Forelimb muscle (tissue), 1 donor: ENCODE measurements around the gene SLAIN2. TPM values are rescaled to one million over a fixed set of nuclear protein-coding genes. Genes with fewer than 3 reads are reported as not detected.
"Not testable (repeated sequence)": the region's sequence is repeated elsewhere in the genome, so short reads cannot be mapped to it uniquely, and the experiment has no call there.

Experiments
- DNase-seq: peaks from one replicate; pipeline ENCODE4 v3.0.0-alpha.2; 2013; ENCODE audit warnings: low read depth
- polyA plus RNA-seq: library from polyadenylated mRNA; unstranded; fragments of 120-200 nt; gene quantifications from one replicate; pipeline ENCODE4 v1.2.1, GENCODE V29; 2013; ENCODE audit not compliant: insufficient read length

SLAIN2 gene
- polyA plus RNA-seq = 57.4 TPM

DNA sequence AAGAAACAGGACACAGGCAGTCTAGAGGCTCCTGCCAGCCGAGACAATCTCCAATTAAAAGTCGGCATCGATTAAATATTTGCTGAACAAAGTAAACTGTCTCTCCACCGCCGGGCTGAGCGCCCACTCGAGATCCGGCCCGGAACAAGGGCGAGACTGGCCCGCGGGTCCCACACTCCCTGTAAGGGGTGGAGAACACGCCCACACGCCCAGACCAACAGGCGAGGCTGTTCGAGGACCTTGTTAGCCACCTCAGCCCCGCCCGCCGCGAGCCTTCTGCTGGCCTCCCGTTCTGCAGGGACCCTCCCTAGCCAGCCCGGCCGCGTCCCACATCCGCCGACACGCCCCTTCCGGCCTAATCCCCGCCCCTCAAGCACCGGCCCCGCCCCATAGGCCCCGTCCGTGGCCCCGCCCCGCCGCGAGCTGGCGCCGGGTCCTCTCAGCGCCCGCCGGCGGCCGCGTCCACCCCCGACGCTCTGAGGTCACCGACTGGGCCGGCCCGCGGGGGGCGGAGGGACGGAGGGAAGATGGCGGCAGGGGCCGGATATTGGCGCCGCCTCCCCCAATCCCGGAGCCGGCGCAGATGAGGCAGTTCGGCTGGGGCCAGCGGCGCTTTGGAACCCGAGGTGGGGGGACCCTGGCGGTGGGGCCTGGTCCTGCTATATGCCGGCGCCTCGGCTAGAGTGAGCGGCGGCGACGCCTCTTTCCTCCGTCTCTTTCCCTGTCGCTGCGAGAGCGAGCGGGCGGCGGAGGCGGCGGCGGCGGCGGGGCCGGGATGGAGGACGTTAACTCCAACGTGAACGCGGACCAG lies at the start of gene SLAIN2:
SLAIN2 (plus strand) TSS at position 565 of the 811 bp plus-strand sequence; CDS start at position 776, 211 bp downstream.
- DNase-seq = peak; percentile 84

GRCh38 chr4:48292218-48292790 lies 49.0 kb upstream of the SLAIN2 start:
- DNase-seq = not testable (repeated sequence)

- no peak for DNase-seq
These were observed 46.2 kb upstream of the SLAIN2 start for GRCh38 chr4:48295116-48295515.

DNA sequence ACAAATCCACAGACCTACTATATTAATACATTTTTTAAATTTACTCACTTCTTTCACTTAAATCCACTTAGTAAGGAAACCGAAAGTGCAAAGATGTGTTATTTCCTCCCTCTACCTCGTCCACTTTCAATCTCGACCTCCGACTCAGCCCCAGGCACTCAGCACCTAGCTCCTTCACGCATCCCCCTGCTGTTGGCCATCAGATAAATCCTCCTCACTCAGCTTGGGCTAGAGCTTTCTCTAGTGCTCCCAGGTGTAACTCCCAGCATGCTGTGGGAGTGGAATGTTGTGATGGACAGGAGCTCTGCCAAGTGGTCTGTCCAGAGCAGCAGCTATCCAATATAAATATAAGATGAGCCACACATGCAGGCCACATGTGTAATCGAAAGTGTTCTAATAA lies 45.0 kb upstream of the SLAIN2 start:
- no peak for DNase-seq

GRCh38 chr4:48297256-48297846 lies 44.0 kb upstream of the SLAIN2 start:
- no peak for DNase-seq

- no peak for DNase-seq
These were observed 41.8 kb upstream of the SLAIN2 start for GRCh38 chr4:48299560-48299959.

GRCh38 chr4:48300004-48300403 lies 41.3 kb upstream of the SLAIN2 start:
- DNase-seq = no peak

DNA sequence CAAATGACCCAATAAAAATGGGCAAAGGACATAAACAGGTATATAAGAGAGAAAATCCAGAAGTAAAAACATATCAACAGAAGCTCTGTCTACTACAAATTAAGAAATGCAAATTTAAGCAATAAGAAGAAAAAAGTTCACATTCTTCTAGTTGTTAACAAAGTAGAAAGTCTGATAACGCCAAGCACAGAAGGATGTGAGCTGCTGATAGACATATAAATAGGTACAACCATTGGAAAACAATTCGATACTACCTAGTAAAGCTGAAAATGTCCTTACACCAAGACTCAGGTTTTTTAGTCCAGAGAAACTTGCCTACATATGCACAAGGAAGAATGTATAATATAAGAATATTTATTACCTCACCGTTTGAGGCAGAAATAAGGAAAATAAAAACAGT lies 35.8 kb upstream of the SLAIN2 start:
- DNase-seq = no peak

DNA sequence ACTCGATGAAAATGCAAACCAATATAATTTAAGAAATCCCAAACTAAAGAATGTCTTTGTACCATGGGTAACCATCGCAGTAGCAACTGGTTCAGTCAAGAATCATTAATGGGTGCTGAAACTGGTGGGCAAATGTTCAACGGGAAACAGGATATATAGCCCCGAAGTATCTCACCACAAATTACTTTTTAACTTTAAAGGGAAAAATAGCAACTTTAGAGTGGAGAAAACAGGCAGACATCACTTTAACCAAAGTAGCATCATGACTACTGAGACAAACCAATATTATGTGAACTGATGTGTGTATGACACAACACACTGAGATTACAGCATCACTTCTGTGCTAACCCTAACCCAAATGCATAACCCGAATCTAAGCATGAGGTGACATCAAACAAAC lies 33.8 kb upstream of the SLAIN2 start:
- DNase-seq = no peak

DNA sequence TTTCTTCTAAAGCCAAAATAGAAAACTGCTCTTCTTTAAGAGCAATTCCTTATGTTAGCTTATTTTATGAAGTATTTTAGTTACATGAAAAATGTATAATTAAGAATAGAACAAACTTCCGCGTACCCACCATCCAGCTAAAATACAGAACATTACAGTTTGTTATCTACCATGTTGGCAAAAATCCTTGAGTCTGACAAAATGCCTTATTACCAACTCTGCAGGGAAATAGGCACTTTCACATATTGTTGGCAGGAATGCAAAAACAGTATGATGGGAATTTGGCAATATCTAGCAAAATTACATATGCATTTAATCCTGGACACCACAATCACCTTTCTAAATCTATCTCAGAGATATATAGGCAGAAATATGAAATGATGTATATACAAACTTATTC lies 32.4 kb upstream of the SLAIN2 start:
- DNase-seq = no peak

- no peak for DNase-seq
These were observed 29.4 kb upstream of the SLAIN2 start for GRCh38 chr4:48311896-48312295.

- DNase-seq = not testable (repeated sequence)
These were observed 26.6 kb upstream of the SLAIN2 start for GRCh38 chr4:48314746-48315145.

- no peak for DNase-seq
These were observed 25.4 kb upstream of the SLAIN2 start for GRCh38 chr4:48315728-48316630.

GRCh38 chr4:48321312-48321711 lies 20.0 kb upstream of the SLAIN2 start:
- DNase-seq = no peak

DNA sequence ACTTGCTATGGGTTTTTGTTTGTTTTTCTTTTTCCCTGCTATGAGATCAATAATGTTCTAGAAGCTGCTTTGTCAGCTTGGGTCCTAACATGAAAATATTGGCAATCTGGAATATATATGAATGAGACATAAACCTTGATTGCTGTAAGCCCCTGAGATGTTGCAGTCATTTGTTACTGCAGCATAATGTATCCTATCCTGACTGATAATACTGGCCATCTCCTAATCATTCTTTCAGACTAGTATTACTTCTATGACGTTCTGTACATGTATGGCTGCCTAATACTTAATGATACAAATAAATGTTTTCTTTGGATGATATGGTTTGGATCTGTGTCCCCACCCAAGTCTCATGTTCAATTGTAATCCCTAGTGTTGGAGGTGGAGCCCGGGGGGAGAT lies 19.3 kb upstream of the SLAIN2 start:
- no peak for DNase-seq

DNA sequence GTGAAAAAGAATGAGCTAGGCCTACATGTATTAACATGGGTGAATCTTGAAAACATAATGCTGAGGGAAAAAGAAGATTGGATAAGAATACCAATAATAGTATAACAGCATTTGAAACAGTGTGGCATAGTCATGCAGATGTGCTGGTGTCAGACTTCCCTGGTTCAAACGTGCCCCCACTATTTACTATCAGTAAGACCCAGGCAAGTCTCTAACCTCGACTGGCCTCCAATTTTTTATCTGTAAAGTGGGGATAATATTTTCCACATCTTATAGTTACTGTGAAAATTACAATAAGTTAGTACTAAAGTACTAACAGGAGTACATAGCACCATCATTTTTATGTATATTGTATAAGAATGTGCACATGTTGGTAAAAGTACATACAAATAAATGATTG lies 17.0 kb upstream of the SLAIN2 start:
- no peak for DNase-seq

DNA sequence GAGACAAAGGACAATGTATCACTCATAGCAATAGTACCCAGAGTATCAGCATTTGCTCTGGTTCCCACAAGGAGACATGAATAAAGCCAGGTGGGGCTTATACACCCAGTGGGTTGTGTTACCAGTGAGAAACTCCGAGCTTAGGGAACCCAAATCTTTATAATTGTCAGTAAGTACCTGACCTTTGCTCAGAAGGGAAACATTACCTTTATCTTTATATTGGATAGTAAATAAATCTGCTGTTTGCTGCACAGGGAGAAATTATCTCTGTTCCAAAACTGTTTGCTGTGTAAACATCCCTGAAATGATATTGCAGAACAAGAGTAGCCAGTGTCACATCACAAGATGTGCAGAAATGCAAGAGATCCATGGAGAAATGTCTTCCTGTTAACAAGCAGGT lies 12.1 kb upstream of the SLAIN2 start:
- no peak for DNase-seq

GRCh38 chr4:48329976-48330375 lies 11.4 kb upstream of the SLAIN2 start:
- no peak for DNase-seq

DNA sequence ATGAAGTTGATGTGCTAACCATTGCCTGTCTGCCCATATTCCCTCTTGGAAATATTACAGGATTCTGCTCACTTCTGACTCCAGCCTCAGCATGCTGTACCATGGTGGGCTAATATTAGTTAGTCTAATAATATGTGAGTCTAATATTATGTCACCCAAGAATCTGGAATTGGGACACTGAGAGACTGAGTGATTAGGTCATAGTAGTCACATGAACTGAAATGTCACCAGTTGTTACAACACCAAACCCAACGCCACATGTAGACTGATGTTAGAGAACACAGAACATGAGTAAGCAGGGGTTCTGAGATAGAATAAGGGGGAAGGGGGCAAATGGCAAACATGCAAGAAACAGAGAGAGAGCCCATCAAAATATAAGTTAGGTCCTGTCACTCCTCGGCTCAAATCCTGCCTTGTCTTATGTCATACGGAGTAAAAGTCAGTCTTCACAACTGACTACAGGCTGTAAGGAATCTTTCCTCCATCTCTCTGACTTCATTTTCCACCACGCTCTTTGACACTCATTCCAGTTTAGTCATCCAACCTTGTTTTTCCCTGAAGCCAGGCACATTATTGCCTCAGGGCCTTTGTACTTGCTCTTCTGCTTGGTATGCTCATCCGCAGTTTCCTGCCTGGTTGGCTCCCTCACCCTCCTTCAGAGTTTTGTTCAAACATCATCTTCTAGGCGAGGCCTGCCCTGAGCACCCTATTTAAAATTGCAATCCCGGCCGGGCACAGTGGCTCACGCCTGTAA lies 9.6 kb upstream of the SLAIN2 start:
- DNase-seq = no peak

GRCh38 chr4:48332661-48333060 lies 8.7 kb upstream of the SLAIN2 start:
- DNase-seq = no peak

- DNase-seq = no peak
These were observed 7.7 kb upstream of the SLAIN2 start for GRCh38 chr4:48333587-48333986.
